ENCODE data around the gene THRB. TPM values are rescaled to one million over a fixed set of nuclear protein-coding genes. Genes with fewer than 3 reads are reported as not detected.

The THRB gene
- total RNA-seq, 1 experiment from 2014 or later: 13.5 TPM

DNA sequence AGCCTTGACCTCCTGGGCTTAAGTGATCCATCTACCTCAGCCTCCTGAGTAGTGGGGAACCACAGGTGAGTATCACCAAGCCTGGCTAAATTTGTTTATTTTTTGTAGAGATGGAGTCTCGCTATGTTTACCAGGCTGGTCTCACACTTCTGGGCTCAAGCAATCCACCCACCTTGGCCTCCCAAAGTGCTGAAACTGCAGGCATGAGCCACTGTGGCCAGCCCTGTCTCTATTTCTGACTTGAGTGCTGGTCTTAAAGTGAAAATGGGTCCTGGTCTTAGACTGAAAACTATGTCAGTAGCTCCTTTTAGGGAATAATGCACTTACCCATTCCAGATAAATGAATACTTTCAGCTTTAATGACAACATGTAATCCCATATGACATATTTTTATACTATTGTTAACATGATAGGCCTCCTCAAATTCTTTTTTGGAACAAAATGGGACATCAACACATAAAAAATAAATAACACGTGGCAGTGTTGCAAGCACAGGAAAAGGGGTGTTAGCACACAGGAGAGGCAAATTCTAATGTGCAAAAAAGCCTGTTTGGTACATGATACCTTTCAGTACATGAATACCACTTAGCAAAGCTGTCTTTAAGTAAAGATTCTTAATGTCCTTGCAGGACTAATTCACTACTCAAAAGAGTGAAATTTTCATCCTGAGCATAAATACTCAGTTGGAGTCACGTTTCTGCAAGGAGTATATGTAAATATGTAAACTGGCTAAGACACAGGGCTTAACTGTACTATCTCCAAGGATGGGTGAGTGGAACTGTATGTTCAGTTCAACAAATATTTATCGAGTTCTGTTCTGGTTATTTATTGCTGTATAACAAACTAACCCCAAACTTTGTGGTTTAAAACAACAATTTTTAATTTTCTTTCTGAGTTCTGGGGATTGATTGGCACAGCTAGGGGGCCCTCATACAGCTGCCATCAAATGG is 354.9 kb downstream of the THRB start:
- Mint-ChIP-seq H3K4me1 (ENCODE audit: low read depth, unreplicated experiment) (peaks cover 27% of the 10 kb centered on the region), H3K27me3 (ENCODE audit: unreplicated experiment) (no peaks in the 10 kb centered on the region), H3K4me3 (ENCODE audit: low read depth, unreplicated experiment) (no peak overlapping the region), H3K27ac (ENCODE audit: unreplicated experiment) (no peak overlapping the region), H3K9me3 (ENCODE audit: low read depth, unreplicated experiment) (peaks cover 4% of the 10 kb centered on the region), H3K36me3 (ENCODE audit: insufficient read depth, unreplicated experiment) (no peaks in the 10 kb centered on the region)
- no peak for DNase-seq
- CTCF ChIA-PET: no interaction called here
- BruUV-seq (replicated peaks): no TSS peak
- intact Hi-C loops (cut with micrococcal nuclease; ENCODE audit: unreplicated experiment): no loop called here
- TF ChIP-seq, protein P1, sequence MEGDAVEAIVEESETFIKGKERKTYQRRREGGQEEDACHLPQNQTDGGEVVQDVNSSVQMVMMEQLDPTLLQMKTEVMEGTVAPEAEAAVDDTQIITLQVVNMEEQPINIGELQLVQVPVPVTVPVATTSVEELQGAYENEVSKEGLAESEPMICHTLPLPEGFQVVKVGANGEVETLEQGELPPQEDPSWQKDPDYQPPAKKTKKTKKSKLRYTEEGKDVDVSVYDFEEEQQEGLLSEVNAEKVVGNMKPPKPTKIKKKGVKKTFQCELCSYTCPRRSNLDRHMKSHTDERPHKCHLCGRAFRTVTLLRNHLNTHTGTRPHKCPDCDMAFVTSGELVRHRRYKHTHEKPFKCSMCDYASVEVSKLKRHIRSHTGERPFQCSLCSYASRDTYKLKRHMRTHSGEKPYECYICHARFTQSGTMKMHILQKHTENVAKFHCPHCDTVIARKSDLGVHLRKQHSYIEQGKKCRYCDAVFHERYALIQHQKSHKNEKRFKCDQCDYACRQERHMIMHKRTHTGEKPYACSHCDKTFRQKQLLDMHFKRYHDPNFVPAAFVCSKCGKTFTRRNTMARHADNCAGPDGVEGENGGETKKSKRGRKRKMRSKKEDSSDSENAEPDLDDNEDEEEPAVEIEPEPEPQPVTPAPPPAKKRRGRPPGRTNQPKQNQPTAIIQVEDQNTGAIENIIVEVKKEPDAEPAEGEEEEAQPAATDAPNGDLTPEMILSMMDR (IDR thresholded peaks at IDR 0.05; ENCODE audit: unreplicated experiment): no peak

DNA sequence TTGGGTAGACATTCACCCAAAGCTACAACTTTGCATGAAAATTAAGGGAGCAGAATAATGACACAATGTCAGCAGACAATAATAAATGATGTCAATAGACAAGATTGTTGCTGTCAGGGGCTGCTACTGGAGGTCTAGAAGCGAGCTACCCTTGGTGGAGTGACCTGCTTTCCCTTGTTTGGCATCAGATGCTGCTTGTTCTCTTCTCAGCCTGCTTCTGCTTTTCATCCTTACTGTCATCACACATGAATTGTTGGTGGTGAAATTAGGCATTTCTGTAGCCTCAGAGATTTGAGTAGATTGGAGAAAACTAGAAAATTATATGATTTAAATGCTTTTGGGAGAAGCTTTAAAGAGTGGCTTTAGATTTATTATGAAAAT is 355.8 kb downstream of the THRB start:
- no peaks in the 10 kb centered on the region for H3K36me3 Mint-ChIP-seq (ENCODE audit: insufficient read depth, unreplicated experiment)
- BruUV-seq (replicated peaks): no TSS peak
- H3K27me3 Mint-ChIP-seq (ENCODE audit: unreplicated experiment): no peaks in the 10 kb centered on the region
- TF ChIP-seq, protein P1 (IDR thresholded peaks at IDR 0.05; ENCODE audit: unreplicated experiment): no peak
- H3K27ac Mint-ChIP-seq (ENCODE audit: unreplicated experiment): no peak overlapping the region
- H3K4me1 Mint-ChIP-seq (ENCODE audit: low read depth, unreplicated experiment): peaks cover 22% of the 10 kb centered on the region
- intact Hi-C loops (cut with micrococcal nuclease; ENCODE audit: unreplicated experiment): no loop called here
- peaks cover 4% of the 10 kb centered on the region for H3K9me3 Mint-ChIP-seq (ENCODE audit: low read depth, unreplicated experiment)
- CTCF ChIA-PET: no interaction called here
- H3K4me3 Mint-ChIP-seq (ENCODE audit: low read depth, unreplicated experiment): no peak overlapping the region
- no peak for DNase-seq

DNA sequence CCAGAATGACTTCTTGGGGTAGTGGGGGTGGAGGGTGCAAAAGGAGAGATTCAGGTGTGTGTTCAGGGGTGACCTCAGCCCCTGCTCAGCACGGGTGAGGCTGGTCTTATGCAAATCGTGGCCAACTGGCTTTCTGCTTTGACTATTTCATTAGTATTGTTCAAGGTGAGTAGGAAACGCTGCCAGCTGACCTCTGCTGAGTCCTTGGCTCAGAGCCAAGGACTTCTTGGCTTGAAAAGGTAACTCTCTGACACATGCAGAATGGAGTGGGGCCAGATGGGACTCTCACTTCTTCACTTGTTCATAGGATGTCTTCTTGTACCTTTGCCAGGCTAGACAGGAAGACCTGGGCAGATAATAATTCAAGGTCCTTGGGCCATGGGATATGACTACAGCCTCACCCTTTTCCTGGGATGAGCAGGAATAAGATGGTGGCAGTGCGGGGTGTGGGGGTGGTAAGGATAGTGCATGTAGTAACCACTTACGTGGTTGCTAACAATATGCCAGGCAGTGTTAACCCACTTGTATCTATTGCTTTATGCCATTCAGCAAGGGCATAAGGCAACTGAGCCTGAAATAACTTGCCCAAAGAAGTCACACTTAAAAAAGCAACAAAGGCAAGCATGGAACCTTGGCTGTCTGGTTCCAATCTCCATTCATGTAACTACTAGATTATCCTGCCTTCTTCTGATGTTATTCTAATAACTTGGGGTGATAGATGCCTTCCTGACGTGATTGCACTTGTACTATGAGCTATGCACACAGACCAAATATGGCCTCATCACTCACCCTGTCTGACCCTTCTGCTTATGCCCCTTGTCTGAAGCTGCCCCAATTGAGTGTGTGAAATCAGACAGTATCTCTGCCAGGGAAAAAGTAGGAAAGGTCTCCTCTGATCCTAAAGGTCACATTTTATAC is 356.4 kb downstream of the THRB start:
- Mint-ChIP-seq H3K27ac (ENCODE audit: unreplicated experiment) (no peak overlapping the region), H3K4me3 (ENCODE audit: low read depth, unreplicated experiment) (no peak overlapping the region), H3K9me3 (ENCODE audit: low read depth, unreplicated experiment) (peaks cover 4% of the 10 kb centered on the region), H3K4me1 (ENCODE audit: low read depth, unreplicated experiment) (peaks cover 22% of the 10 kb centered on the region), H3K36me3 (ENCODE audit: insufficient read depth, unreplicated experiment) (no peaks in the 10 kb centered on the region), H3K27me3 (ENCODE audit: unreplicated experiment) (no peaks in the 10 kb centered on the region)
- intact Hi-C loops (cut with micrococcal nuclease; ENCODE audit: unreplicated experiment): no loop called here
- TF ChIP-seq, protein P1 (IDR thresholded peaks at IDR 0.05; ENCODE audit: unreplicated experiment): no peak
- DNase-seq: no peak
- CTCF ChIA-PET: interaction anchor here (0.5 kb wide), 1 partner anchor 388 kb away, joined by 3 read pairs; no protein-coding TSS in a partner anchor
- no TSS peak for BruUV-seq (replicated peaks)

DNA sequence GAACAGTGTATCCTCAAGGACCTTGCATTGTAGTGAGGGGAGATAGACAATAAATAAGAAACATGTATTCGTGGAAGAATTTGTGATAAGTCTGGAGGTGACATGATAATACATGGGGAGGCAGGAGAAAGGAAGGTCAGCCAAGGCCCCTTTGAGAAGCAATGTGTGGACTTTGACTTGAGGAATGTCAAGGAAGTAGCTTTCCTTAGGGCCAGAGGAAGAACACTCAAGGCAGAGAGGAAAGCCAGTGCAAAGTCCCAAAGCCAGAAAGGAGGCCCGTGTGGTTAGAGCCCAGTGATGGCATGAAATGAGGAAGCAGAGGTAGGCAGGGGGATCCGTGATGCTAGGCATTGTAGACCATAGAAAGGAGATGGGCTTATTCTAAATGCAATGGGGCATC is 357.3 kb downstream of the THRB start:
- H3K27me3 Mint-ChIP-seq (ENCODE audit: unreplicated experiment): no peaks in the 10 kb centered on the region
- intact Hi-C loops (cut with micrococcal nuclease; ENCODE audit: unreplicated experiment): no loop called here
- peak overlapping the region; percentile 67 for H3K27ac Mint-ChIP-seq (ENCODE audit: unreplicated experiment)
- H3K9me3 Mint-ChIP-seq (ENCODE audit: low read depth, unreplicated experiment): peaks cover 4% of the 10 kb centered on the region
- no TSS peak for BruUV-seq (replicated peaks)
- no peak for DNase-seq
- no peak overlapping the region for H3K4me3 Mint-ChIP-seq (ENCODE audit: low read depth, unreplicated experiment)
- CTCF ChIA-PET: interaction anchor here (0.5 kb wide), 1 partner anchor 389 kb away, joined by 3 read pairs; no protein-coding TSS in a partner anchor
- TF ChIP-seq, protein P1 (IDR thresholded peaks at IDR 0.05; ENCODE audit: unreplicated experiment): no peak
- no peaks in the 10 kb centered on the region for H3K36me3 Mint-ChIP-seq (ENCODE audit: insufficient read depth, unreplicated experiment)
- H3K4me1 Mint-ChIP-seq (ENCODE audit: low read depth, unreplicated experiment): peaks cover 22% of the 10 kb centered on the region

Data from Calu3 (cell line).